H1 (cell line): ENCODE data around the gene ST3GAL3. TPM values are rescaled to one million over a fixed set of nuclear protein-coding genes. Genes with fewer than 3 reads are reported as not detected.

Experiments
- CTCF ChIA-PET: fragments of 300-600 bp; sonication (Branson Sonifier 250); formaldehyde crosslinking; loops from one replicate; lab custom pipeline; 2021; ENCODE audit not compliant: partially characterized antibody; lab: Charles Lee
- POLR2A ChIA-PET: fragments of 300-600 bp; sonication (Branson Sonifier 250); formaldehyde crosslinking; loops from one replicate; lab custom pipeline; 2021; ENCODE audit warnings: inconsistent platforms; ENCODE audit not compliant: partially characterized antibody; lab: Charles Lee
- DNase-seq, 2 experiments: peaks; one replicate each; pipeline versions ENCODE4 v3.0.0 to v3.0.0-alpha.2; 2010 to 2022; ENCODE audit warnings: low spot score in 2 of 2, low read depth in 1 of 2, mixed read lengths in 1 of 2
- FAIRE-seq: peaks from 2 replicates; lab custom pipeline; 2011; peaks lifted over from hg19 to GRCh38; lab: Jason Lieb, UNC
- H2AFZ ChIP-seq: 2 replicates; pipeline ENCODE4 v1.8.1; 2012; ENCODE audit warnings: low read length, inconsistent platforms
- H2AK5ac ChIP-seq: 2 replicates; pipeline ENCODE4 v1.6.1; 2013; ENCODE audit warnings: low read depth, low read length
- H2BK120ac ChIP-seq: replicated peaks from 2 replicates; pipeline ENCODE3; 2013; ENCODE audit warnings: low read depth, low read length, inconsistent platforms
- H2BK12ac ChIP-seq: 2 replicates; pipeline ENCODE4 v1.6.1; 2013; ENCODE audit warnings: low read depth, low read length
- H2BK15ac ChIP-seq: 2 replicates; pipeline ENCODE4 v1.6.1; 2013; ENCODE audit warnings: low read length
- H2BK20ac ChIP-seq: 2 replicates; pipeline ENCODE4 v1.6.1; 2013; ENCODE audit warnings: low read length
- H2BK5ac ChIP-seq: 2 replicates; pipeline ENCODE4 v1.6.1; 2013; ENCODE audit warnings: low read depth, low read length
- H3K14ac ChIP-seq: 2 replicates; pipeline ENCODE4 v1.6.1; 2013; ENCODE audit warnings: inconsistent platforms; ENCODE audit not compliant: insufficient read length
- H3K18ac ChIP-seq: 2 replicates; pipeline ENCODE4 v1.6.1; 2013; ENCODE audit warnings: low read length; ENCODE audit errors: extremely low read depth
- H3K23ac ChIP-seq: 2 replicates; pipeline ENCODE4 v1.6.1; 2013; ENCODE audit warnings: inconsistent platforms; ENCODE audit not compliant: insufficient read length
- H3K23me2 ChIP-seq: 2 replicates; pipeline ENCODE4 v1.6.1; 2013; ENCODE audit warnings: low read depth, low read length
- H3K27ac ChIP-seq: 2 replicates; pipeline ENCODE4 v1.6.1; 2011; ENCODE audit warnings: low read depth, low read length, inconsistent platforms
- H3K27me3 ChIP-seq, 4 experiments: replicated peaks in 1 of 4; 1 replicate in 1 of 4; 2 replicates in 3 of 4; pipeline versions ENCODE4 v1.6.1 to v1.8.1; 2011 to 2013; ENCODE audit warnings: low read length in 3 of 4, mild to moderate bottlenecking in 3 of 4, inconsistent platforms in 2 of 4, mixed read lengths in 2 of 4, moderate library complexity in 1 of 4; ENCODE audit not compliant: control insufficient read depth in 3 of 4, insufficient read depth in 3 of 4; ENCODE audit errors: extremely low read depth in 1 of 4
- H3K36me3 ChIP-seq, 4 experiments: 2 replicates each; pipeline versions ENCODE4 v1.6.1 to v1.8.1; 2011 to 2013; ENCODE audit warnings: mild to moderate bottlenecking in 4 of 4, low read length in 3 of 4, moderate library complexity in 2 of 4, control low read depth in 1 of 4, inconsistent platforms in 1 of 4; ENCODE audit not compliant: insufficient read depth in 4 of 4, control insufficient read depth in 2 of 4
- H3K4ac ChIP-seq: replicated peaks from 2 replicates; pipeline ENCODE3; 2013; ENCODE audit warnings: low read length, low read depth, mixed read lengths, inconsistent platforms; ENCODE audit not compliant: insufficient read length
- H3K4me1 ChIP-seq, 4 experiments: replicated peaks in 1 of 4; 1 replicate in 1 of 4; 2 replicates in 3 of 4; pipeline versions ENCODE4 v1.6.1 to v1.8.1; 2011 to 2013; ENCODE audit warnings: low read length in 3 of 4, inconsistent platforms in 2 of 4, mixed read lengths in 1 of 4; ENCODE audit not compliant: insufficient read depth in 4 of 4, control insufficient read depth in 3 of 4
- H3K4me2 ChIP-seq, 2 experiments: 2 replicates each; pipeline versions ENCODE4 v1.6.1 to v1.8.1; 2011 to 2013; ENCODE audit warnings: low read depth in 2 of 2, low read length in 2 of 2, control low read depth in 1 of 2, inconsistent platforms in 1 of 2, mild to moderate bottlenecking in 1 of 2; ENCODE audit not compliant: insufficient read depth in 1 of 2
- H3K4me3 ChIP-seq, 4 experiments: fragments of 200-600, 300-600 bp in 1 of 4; sonication (generic), shearing (Covaris generic), sonication (Bioruptor Twin) in 1 of 4; 2 replicates each; pipeline versions ENCODE4 v1.5.1 to v1.8.1; 2011 to 2016; ENCODE audit warnings: low read length in 4 of 4, low read depth in 3 of 4, control low read depth in 2 of 4, inconsistent platforms in 2 of 4, mild to moderate bottlenecking in 2 of 4, mixed read lengths in 1 of 4, moderate library complexity in 1 of 4; ENCODE audit not compliant: insufficient read depth in 2 of 4; ENCODE audit errors: extremely low read depth in 1 of 4
- H3K56ac ChIP-seq: replicated peaks from 2 replicates; pipeline ENCODE3; 2013; ENCODE audit warnings: low read depth, mild to moderate bottlenecking, mixed read lengths, low read length, inconsistent platforms; ENCODE audit not compliant: insufficient read length
- H3K79me1 ChIP-seq: 2 replicates; pipeline ENCODE4 v1.6.1; 2013; ENCODE audit warnings: low read depth, low read length, control low read depth
- H3K79me2 ChIP-seq, 2 experiments: 2 replicates each; pipeline versions ENCODE4 v1.6.1 to v1.8.1; 2012 to 2013; ENCODE audit warnings: low read length in 2 of 2, mild to moderate bottlenecking in 2 of 2, inconsistent platforms in 1 of 2; ENCODE audit not compliant: insufficient read depth in 2 of 2, control insufficient read depth in 1 of 2
- H3K9ac ChIP-seq, 4 experiments: replicated peaks in 1 of 4; 1 replicate in 1 of 4; 2 replicates in 3 of 4; pipeline versions ENCODE4 v1.6.1 to v1.8.1; 2011 to 2013; ENCODE audit warnings: low read depth in 3 of 4, low read length in 3 of 4, control low read depth in 2 of 4, mild to moderate bottlenecking in 2 of 4, moderate library complexity in 2 of 4, inconsistent platforms in 1 of 4; ENCODE audit errors: extremely low read depth in 1 of 4
- H3K9me3 ChIP-seq, 2 experiments: 2 replicates each; pipeline versions ENCODE4 v1.6.1 to v1.8.1; 2012 to 2013; ENCODE audit warnings: mild to moderate bottlenecking in 2 of 2, moderate library complexity in 2 of 2, control low read depth in 1 of 2, inconsistent platforms in 1 of 2, low read depth in 1 of 2, low read length in 1 of 2, mixed read lengths in 1 of 2; ENCODE audit not compliant: insufficient read depth in 2 of 2
- H4K20me1 ChIP-seq, 2 experiments: replicated peaks in 1 of 2; 2 replicates each; pipeline versions ENCODE3 to v1.8.1; 2011 to 2013; ENCODE audit warnings: inconsistent platforms in 2 of 2, low read length in 2 of 2, mild to moderate bottlenecking in 1 of 2; ENCODE audit not compliant: insufficient read depth in 2 of 2, control insufficient read depth in 1 of 2
- H4K5ac ChIP-seq: 2 replicates; pipeline ENCODE4 v1.6.1; 2013; ENCODE audit warnings: low read length, low read depth, mixed read lengths, inconsistent platforms; ENCODE audit not compliant: insufficient read length
- H4K8ac ChIP-seq: 2 replicates; pipeline ENCODE4 v1.8.0; 2013; ENCODE audit warnings: mild to moderate bottlenecking, moderate library complexity, low read length, inconsistent platforms; ENCODE audit not compliant: insufficient read depth; ENCODE audit errors: extremely low read depth
- H4K91ac ChIP-seq: replicated peaks from 2 replicates; pipeline ENCODE3; 2013; ENCODE audit warnings: low read length, mixed read lengths, inconsistent platforms; ENCODE audit not compliant: insufficient read length
- RAD21 ChIP-seq, 2 experiments: IDR thresholded peaks in 1 of 2; conservative IDR thresholded peaks in 1 of 2; 2 replicates each; pipeline ENCODE4 v1.6.1; 2011; ENCODE audit warnings: low read depth in 2 of 2, low read length in 2 of 2, improper control_type of control experiment in 1 of 2, inconsistent platforms in 1 of 2, mild to moderate bottlenecking in 1 of 2, moderate library complexity in 1 of 2
- RBBP5 ChIP-seq: IDR thresholded peaks from 2 replicates; pipeline ENCODE4 v1.7.1; 2012; ENCODE audit warnings: low read depth, mild to moderate bottlenecking, inconsistent platforms, low read length, moderate library complexity, borderline replicate concordance
- WGBS, 2 experiments: shearing (Covaris generic) in 1 of 2; methylation state at CpG; one replicate each; pipeline versions ENCODE4 v1.1.6 to v1.1.7; 2013 to 2015; ENCODE audit warnings: low lambda C conversion rate in 2 of 2, mixed read lengths in 2 of 2, inconsistent platforms in 1 of 2, low coverage in 1 of 2, missing lambda C conversion rate in 1 of 2; ENCODE audit not compliant: insufficient replicate concordance in 2 of 2, insufficient coverage in 1 of 2, insufficient read length in 1 of 2; ENCODE audit errors: extremely low coverage in 1 of 2, missing lambda C conversion rate in 1 of 2; 5-methylcytosine and 5-hydroxymethylcytosine counted together
- polyA plus RNA-seq, 7 experiments: library from polyadenylated mRNA; depleted of rRNA in 3 of 7; stranded (reverse) in 5 of 7; unstranded in 2 of 7; fragments of >200 nt in 5 of 7; fragments of 200-250 nt in 2 of 7; gene quantifications; 1 replicate in 5 of 7; 2 replicates in 1 of 7; 4 replicates in 1 of 7; pipeline versions ENCODE4 v1.2.1 to v1.2.3, GENCODE V29; 2011 to 2013; ENCODE audit warnings: missing spikeins in 2 of 7, mixed read lengths in 2 of 7
- total RNA-seq: library from RNA; stranded (reverse); fragmentation: NEBNext Ultra II Directional; extraction: Animal tissue kit (Norgen Biotek cat#: 25700); gene quantifications from 2 replicates; pipeline ENCODE4 v1.2.1, GENCODE V29; 2021
- TF ChIP-seq, protein P1 (sequence below), 3 experiments: IDR thresholded peaks; 1 replicate in 2 of 3; 2 replicates in 1 of 3; pipeline versions ENCODE4 v1.5.1 to v1.6.1; 2011; ENCODE audit warnings: low read length in 3 of 3, mild to moderate bottlenecking in 3 of 3, inconsistent platforms in 2 of 3, low read depth in 1 of 3, moderate library complexity in 1 of 3; ENCODE audit not compliant: insufficient read depth in 1 of 3; ENCODE audit errors: control extremely low read depth in 1 of 3

Gene ST3GAL3
- total and polyA plus RNA-seq, 2 of the 8 experiments (the other 6 are each of a cell fraction or from before 2014, with no cell fraction given) = 6.8 to 7.0 TPM

DNA sequence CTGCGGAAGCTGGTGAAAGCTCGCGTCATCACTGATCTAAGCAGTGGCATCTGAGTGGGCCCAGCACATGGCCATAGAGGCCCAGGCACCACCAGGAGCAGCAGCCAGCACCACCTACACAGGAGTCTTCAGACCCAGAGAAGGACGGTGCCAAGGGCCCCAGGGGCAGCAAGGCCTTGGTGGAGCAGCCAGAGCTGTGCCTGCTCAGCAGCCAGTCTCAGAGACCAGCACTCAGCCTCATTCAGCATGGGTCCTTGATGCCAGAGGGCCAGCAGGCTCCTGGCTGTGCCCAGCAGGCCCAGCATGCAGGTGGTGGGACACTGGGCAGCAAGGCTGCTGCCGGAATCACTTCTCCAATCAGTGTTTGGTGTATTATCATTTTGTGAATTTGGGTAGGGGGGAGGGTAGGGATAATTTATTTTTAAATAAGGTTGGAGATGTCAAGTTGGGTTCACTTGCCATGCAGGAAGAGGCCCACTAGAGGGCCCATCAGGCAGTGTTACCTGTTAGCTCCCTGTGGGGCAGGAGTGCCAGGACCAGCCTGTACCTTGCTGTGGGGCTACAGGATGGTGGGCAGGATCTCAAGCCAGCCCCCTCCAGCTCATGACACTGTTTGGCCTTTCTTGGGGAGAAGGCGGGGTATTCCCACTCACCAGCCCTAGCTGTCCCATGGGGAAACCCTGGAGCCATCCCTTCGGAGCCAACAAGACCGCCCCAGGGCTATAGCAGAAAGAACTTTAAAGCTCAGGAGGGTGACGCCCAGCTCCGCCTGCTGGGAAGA is 223.0 kb downstream of the ST3GAL3 start:
- peak overlapping the region; percentile 22 for H4K91ac ChIP-seq
- no peak for FAIRE-seq
- ChIA-PET POLR2A (interaction anchor here (0.7 to 8.0 kb wide), 12 partner anchors 9 to 223 kb away, joined by 3 to 89 read pairs (median 3); partner anchors contain the start of genes IPO13 and ST3GAL3), CTCF (interaction anchor here (0.5 to 18.6 kb wide), 67 partner anchors 9 to 1063 kb away, joined by 3 to 618 read pairs (median 4); partner anchors contain the start of genes B4GALT2, IPO13 and SLC6A9)
- H3K14ac ChIP-seq = no peak overlapping the region
- H4K20me1 ChIP-seq = no peaks in the 10 kb centered on the region
- H3K56ac ChIP-seq = no peak overlapping the region
- no peak overlapping the region for H3K9ac ChIP-seq
- H4K5ac ChIP-seq = no peak overlapping the region
- no peak overlapping the region for H3K4ac ChIP-seq
- no peaks in the 10 kb centered on the region for H3K36me3 ChIP-seq
- no peak overlapping the region for H2AFZ ChIP-seq
- H3K18ac ChIP-seq = peak overlapping the region; percentile 80
- H3K9me3 ChIP-seq = no peaks in the 10 kb centered on the region
- no peak overlapping the region for H3K27ac ChIP-seq
- no peak overlapping the region for H3K23ac ChIP-seq
- peak overlapping the region; percentile 97; the same call in 1 of the 2 replicates for H2BK12ac ChIP-seq
- peak in 1 of 2 experiments; percentile 68 for DNase-seq
- no peak overlapping the region for H2BK120ac ChIP-seq
- no peak overlapping the region for H4K8ac ChIP-seq
- 88% methylated on average over 10 of the region's 10 CpGs; no CpG with 5 or more reads in 1 of the 2 experiments for WGBS, 2 experiments
- H3K4me3 ChIP-seq = no peak overlapping the region
- peak overlapping the region; percentile 83 for H2BK5ac ChIP-seq
- peak overlapping the region; percentile 89; the same call in 1 of the 2 replicates for H2BK15ac ChIP-seq
- TF ChIP-seq, protein P1, sequence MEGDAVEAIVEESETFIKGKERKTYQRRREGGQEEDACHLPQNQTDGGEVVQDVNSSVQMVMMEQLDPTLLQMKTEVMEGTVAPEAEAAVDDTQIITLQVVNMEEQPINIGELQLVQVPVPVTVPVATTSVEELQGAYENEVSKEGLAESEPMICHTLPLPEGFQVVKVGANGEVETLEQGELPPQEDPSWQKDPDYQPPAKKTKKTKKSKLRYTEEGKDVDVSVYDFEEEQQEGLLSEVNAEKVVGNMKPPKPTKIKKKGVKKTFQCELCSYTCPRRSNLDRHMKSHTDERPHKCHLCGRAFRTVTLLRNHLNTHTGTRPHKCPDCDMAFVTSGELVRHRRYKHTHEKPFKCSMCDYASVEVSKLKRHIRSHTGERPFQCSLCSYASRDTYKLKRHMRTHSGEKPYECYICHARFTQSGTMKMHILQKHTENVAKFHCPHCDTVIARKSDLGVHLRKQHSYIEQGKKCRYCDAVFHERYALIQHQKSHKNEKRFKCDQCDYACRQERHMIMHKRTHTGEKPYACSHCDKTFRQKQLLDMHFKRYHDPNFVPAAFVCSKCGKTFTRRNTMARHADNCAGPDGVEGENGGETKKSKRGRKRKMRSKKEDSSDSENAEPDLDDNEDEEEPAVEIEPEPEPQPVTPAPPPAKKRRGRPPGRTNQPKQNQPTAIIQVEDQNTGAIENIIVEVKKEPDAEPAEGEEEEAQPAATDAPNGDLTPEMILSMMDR (IDR thresholded peaks at IDR 0.05; ENCODE audit: control extremely low read depth in 1 of 3, insufficient read depth in 1 of 3, low read depth in 1 of 3, low read length in 3 of 3) = peak in 2 of 3 experiments; percentile 70 to 80; a peak in 3 of 4 replicates
- TF ChIP-seq RAD21 (IDR thresholded peaks at IDR 0.05 in 1 of 2, conservative IDR thresholded peaks at IDR 0.05 in 1 of 2; ENCODE audit: low read depth in 2 of 2, low read length in 2 of 2) (peak; percentile 43 to 64; a peak in 3 of 4 replicates), RBBP5 (no peak)
- no peaks in the 10 kb centered on the region for H3K79me2 ChIP-seq
- no peak overlapping the region; the same call in 1 of the 2 replicates for H2AK5ac ChIP-seq
- H3K27me3 ChIP-seq = peaks cover 0 to 8% (median 4%) of the 10 kb centered on the region in 4 experiments; a peak in 5 of 7 replicates
- peaks cover 7% of the 10 kb centered on the region; the same call in 1 of the 2 replicates for H3K23me2 ChIP-seq
- no peak overlapping the region for H3K4me2 ChIP-seq
- H2BK20ac ChIP-seq = no peak overlapping the region
- H3K79me1 ChIP-seq = no peaks in the 10 kb centered on the region
- H3K4me1 ChIP-seq = peaks cover 9 to 22% (median 17%) of the 10 kb centered on the region in 4 experiments
